ENCODE measurements around the gene LRRC56. TPM values are rescaled to one million over a fixed set of nuclear protein-coding genes. Genes with fewer than 3 reads are reported as not detected.

Gene LRRC56
- total and polyA plus RNA-seq, 2 of the 13 experiments (the other 11 are each of a cell fraction or from before 2014, with no cell fraction given) = 0.11 to 0.29 TPM

DNA sequence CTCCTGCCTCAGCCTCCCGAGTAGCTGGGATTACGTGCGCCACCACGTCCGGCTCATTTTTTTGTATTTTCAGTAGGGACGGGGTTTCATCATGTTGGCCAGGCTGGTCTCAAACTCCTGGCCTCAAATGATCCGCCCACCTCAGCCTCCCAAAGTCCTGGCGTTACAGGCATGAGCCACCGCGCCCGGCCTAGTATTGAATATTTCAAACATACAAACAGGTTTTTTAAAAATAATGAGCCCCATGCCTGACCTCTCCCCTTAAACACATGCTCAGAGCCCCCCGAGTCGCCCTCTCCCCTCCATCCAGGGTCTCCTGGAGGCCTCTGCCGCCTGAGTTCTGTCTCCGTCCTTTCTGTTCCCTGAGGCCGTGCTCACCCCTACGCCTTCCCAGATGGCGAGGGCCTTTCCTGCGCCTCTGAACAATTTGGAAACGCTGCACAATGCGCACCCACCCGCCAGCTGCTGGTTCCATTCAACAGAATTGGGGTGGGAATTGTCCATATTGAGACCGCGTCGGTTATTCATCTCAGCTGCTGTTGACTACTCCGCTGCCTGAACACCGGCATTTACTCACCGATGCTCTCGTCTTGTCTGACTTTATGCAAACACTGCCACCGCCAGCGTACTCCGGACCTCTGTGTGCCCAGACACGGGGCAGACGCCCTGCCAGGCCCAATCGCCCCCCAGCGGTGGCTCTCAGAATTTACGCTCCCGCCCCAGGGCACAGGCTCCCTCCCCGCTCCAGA is 16.7 kb upstream of the LRRC56 start (continued):
- TF ChIP-seq SMYD3 (CRISPR knock-in tag; IDR thresholded peaks at IDR 0.05) (no peak), ZNF841 (CRISPR knock-in tag; IDR thresholded peaks at IDR 0.05; ENCODE audit: borderline replicate concordance) (no peak), RBFOX2 (IDR thresholded peaks at IDR 0.05; ENCODE audit: low read depth, low read length) (no peak), ZNF557 (CRISPR knock-in tag; IDR thresholded peaks at IDR 0.05) (no peak), GATAD2A (CRISPR knock-in tag; IDR thresholded peaks at IDR 0.05) (0 out of 2 replicates have a peak, but pooled peaks have one; percentile 30), ZNF710 (CRISPR knock-in tag; IDR thresholded peaks at IDR 0.05; ENCODE audit: borderline replicate concordance) (no peak), NR2C2 (CRISPR knock-in tag; IDR thresholded peaks at IDR 0.05; ENCODE audit: borderline replicate concordance) (no peak), ZBTB40 (IDR thresholded peaks at IDR 0.05) (no peak), ZBTB40 (CRISPR knock-in tag; IDR thresholded peaks at IDR 0.05) (no peak), KMT2B (CRISPR knock-in tag; IDR thresholded peaks at IDR 0.05) (no peak), POGZ (CRISPR knock-in tag; IDR thresholded peaks at IDR 0.05) (0 out of 2 replicates have a peak, but pooled peaks have one; percentile 30), NR3C1 (CRISPR knock-in tag; IDR thresholded peaks at IDR 0.05) (no peak), ZKSCAN5 (CRISPR knock-in tag; IDR thresholded peaks at IDR 0.05) (no peak)
- TF ChIP-seq, protein P1, sequence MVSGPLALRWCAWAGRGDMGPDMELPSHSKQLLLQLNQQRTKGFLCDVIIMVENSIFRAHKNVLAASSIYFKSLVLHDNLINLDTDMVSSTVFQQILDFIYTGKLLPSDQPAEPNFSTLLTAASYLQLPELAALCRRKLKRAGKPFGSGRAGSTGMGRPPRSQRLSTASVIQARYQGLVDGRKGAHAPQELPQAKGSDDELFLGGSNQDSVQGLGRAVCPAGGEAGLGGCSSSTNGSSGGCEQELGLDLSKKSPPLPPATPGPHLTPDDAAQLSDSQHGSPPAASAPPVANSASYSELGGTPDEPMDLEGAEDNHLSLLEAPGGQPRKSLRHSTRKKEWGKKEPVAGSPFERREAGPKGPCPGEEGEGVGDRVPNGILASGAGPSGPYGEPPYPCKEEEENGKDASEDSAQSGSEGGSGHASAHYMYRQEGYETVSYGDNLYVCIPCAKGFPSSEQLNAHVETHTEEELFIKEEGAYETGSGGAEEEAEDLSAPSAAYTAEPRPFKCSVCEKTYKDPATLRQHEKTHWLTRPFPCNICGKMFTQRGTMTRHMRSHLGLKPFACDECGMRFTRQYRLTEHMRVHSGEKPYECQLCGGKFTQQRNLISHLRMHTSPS (CRISPR knock-in tag; IDR thresholded peaks at IDR 0.05; ENCODE audit: low read depth) = peak; percentile 88
- TF ChIP-seq, protein P2, sequence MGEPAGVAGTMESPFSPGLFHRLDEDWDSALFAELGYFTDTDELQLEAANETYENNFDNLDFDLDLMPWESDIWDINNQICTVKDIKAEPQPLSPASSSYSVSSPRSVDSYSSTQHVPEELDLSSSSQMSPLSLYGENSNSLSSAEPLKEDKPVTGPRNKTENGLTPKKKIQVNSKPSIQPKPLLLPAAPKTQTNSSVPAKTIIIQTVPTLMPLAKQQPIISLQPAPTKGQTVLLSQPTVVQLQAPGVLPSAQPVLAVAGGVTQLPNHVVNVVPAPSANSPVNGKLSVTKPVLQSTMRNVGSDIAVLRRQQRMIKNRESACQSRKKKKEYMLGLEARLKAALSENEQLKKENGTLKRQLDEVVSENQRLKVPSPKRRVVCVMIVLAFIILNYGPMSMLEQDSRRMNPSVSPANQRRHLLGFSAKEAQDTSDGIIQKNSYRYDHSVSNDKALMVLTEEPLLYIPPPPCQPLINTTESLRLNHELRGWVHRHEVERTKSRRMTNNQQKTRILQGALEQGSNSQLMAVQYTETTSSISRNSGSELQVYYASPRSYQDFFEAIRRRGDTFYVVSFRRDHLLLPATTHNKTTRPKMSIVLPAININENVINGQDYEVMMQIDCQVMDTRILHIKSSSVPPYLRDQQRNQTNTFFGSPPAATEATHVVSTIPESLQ (CRISPR knock-in tag; conservative IDR thresholded peaks at IDR 0.05) = no peak
